ENCODE measurements around the gene NPEPL1.

- TF ChIP-seq, protein P1, sequence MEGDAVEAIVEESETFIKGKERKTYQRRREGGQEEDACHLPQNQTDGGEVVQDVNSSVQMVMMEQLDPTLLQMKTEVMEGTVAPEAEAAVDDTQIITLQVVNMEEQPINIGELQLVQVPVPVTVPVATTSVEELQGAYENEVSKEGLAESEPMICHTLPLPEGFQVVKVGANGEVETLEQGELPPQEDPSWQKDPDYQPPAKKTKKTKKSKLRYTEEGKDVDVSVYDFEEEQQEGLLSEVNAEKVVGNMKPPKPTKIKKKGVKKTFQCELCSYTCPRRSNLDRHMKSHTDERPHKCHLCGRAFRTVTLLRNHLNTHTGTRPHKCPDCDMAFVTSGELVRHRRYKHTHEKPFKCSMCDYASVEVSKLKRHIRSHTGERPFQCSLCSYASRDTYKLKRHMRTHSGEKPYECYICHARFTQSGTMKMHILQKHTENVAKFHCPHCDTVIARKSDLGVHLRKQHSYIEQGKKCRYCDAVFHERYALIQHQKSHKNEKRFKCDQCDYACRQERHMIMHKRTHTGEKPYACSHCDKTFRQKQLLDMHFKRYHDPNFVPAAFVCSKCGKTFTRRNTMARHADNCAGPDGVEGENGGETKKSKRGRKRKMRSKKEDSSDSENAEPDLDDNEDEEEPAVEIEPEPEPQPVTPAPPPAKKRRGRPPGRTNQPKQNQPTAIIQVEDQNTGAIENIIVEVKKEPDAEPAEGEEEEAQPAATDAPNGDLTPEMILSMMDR (IDR thresholded peaks at IDR 0.05), result no peak
- TF ChIP-seq POLR2A (IDR thresholded peaks at IDR 0.05) (no peak), POLR2AphosphoS5 (IDR thresholded peaks at IDR 0.05) (no peak), EP300 (IDR thresholded peaks at IDR 0.05) (no peak)
Observed at GRCh38 chr20:58675146-58675584, 17.4 kb upstream of the NPEPL1 start.
